Lung microvascular endothelial cell (primary cell): ENCODE results near the gene C4orf54. TPM values are rescaled to one million over a fixed set of nuclear protein-coding genes. Genes with fewer than 3 reads are reported as not detected.
A peak's percentile ranks its signal among the peaks of the same experiment; 100 is the strongest.

Experiments
- DNase-seq, 2 donors: peaks; one replicate each; pipeline versions ENCODE4 v3.0.0 to v3.0.0-alpha.2; 2010; ENCODE audit warnings: low read depth in 2 of 2
- total RNA-seq: library from RNA; depleted of rRNA; stranded (reverse); fragments of >200 nt; gene quantifications from 2 replicates; pipeline ENCODE4 v1.2.1, GENCODE V29; 2014

The C4orf54 gene
- total RNA-seq, 1 donor from 2014 or later: not detected

DNA sequence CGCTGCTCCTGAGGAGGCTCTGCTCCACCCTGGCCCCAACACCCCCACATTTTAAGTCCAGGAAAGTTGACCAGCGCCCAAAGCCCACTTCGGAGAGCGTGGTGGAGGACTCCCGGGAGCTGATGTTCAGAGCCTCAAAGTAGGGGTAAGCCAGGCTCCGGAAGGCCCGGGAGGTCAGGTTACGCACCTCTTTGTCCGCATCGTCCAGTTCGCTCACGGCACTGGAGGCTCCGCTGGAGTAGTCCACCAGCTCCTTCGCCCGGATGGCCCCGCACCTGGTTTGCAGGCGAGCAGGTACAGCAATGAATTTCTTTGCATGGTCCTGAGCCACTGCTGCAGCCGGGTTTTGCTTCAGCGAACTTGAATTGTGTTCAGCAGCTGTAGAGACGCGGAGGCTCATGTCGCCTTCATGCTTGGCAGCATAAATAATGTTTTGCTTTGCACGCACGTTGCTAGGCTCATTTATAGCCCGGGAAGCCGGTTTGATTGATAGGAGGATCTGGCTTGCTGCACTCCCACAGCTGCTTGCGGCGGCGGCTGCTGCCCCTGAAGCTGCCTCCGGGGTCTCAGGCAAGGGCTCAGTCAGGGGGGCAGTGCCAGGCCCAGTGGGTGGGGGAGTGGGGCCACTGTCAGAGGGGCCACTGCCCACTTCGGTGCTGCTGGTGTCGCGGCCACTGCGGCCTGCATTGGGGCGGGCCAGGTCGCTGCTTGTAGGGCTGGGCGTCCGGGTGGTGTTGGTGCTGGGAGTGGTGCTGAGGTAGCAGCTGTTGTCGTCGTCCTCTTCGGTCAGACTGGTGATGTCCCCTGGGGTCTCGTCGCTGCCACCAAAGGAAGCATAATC, 4.8 kb downstream of the C4orf54 start:
- DNase-seq: no peak

DNA sequence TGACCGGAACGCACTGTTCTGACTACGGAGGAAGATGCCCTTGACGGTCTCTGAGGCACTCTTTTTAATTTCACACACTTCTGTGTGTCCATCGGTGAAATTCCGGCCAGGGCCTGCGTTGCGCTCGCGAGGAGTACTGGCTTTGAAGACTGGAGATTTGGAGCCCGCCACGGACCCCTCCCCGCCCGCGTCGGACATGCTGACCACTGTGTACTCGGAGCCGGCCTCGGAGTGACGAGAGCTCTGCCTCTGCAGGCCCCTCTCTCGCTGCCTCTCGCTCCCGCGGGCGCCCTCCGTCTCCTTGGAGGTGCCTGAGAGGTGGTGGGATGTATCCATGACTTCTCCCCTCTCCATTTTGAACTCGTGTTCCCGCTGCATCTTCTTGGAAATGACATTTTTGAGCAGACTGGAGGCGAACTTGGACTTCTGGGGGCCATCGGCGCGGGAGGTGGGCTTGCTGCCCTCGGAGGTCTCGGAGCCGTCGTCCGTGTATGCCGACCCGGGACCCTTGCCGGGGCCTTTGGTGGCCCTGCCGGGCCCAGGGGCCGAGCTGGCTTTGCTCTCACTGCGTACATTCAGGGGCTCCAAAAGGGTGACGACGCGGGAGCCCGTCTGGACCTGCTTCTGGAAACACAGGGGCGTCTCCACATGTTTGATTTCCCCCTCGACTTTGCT, 5.7 kb downstream of the C4orf54 start:
- DNase-seq: no peak

DNA sequence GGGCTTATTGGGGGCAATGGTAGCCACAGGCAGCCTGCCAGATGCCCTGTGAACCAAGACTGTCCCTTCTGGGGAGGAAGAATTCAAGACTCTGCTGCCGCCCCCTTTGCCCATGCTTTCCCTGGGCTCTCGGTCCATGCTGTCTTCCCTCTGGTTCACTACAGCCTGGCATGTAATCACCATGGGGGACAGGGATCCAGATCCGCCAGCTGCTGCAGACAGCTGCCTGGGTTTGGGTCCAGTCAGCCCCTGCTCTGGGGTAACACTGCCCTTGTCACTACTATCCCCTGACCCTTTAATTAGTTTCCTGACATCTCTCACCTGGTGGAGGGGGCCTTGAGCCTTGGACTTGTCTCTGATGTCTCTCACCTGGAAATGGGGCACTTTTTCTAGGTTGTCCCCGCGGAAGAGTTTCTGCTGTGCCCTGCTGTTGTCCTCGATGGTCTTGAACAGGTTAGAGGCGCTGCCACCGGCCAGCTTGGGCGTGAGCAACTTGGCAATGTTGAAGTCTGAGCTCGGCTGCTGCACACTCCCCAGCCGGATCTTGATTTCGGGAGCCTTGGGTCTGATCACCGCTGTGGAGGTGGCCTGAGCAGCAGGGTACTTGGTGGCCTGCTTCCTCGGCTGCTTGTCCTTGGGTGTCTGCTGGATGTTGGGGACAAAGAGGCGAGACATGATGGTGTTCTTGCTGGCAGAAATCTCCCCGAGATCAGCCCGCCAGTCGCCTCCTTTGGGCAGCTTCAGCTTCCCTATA, 6.4 kb downstream of the C4orf54 start:
- no peak for DNase-seq

GRCh38 chr4:99649778-99650177, 7.8 kb downstream of the C4orf54 start:
- DNase-seq: no peak

GRCh38 chr4:99649208-99649607, 8.4 kb downstream of the C4orf54 start:
- no peak for DNase-seq

DNA sequence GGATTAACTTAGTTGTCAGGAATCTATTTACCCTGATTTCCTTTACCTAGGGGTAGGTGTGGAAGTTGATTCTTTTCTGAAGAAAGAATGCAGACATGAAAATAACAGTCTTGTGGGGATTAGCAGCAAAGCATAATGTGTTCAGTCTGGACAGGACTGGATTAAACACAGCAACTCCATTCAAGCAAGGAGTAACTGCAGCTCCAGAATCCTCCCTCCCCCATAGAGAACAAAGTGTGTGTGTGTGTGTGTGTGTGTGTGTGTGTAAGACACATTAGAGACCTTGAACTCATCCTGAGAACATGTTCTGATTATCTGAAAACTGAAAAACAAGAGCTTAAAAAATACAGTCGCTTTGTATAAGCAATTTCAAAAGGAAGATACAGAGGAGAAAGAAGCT, 9.3 kb downstream of the C4orf54 start:
- no peak for DNase-seq

GRCh38 chr4:99647071-99647470, 10.6 kb downstream of the C4orf54 start:
- no peak for DNase-seq

DNA sequence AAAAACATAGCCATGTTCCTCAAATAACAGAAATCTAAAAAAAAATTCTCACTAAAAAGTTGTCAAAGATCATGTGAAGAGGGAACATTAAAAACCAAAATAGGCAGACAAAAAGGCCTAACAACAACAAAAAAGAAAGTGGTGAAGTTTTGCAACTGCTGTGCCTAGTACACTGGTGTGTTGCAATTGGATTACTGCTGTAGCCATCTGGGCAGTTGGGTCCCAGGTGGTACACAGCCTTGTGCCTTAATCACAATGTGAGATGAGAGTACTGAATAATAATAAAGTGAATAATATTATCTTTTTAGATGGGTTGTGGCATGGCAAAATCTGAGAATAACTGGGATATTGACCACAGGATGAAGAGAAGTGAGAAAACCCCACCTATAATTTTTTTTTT, 12.0 kb downstream of the C4orf54 start:
- no peak for DNase-seq

GRCh38 chr4:99645036-99645435, 12.6 kb downstream of the C4orf54 start:
- no peak for DNase-seq

DNA sequence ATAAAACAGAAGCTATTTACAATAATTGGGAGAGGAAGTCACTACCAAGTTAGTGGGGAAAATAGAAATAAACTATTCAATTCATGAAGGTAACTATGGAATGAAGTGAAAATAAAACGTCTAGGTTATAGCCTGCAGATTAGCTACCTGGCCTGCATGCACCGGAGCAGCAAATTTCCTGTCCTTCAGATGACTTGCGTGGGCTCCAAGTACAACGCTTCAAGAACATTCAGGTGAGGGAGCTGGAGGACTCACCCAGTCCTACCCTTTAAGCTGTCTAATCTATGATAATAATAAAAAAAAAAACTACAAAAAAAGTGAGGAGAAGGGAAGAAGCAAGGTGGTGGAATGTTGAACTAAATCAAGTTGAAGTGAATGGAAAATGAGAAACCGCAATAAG, 13.2 kb downstream of the C4orf54 start:
- DNase-seq: no peak

DNA sequence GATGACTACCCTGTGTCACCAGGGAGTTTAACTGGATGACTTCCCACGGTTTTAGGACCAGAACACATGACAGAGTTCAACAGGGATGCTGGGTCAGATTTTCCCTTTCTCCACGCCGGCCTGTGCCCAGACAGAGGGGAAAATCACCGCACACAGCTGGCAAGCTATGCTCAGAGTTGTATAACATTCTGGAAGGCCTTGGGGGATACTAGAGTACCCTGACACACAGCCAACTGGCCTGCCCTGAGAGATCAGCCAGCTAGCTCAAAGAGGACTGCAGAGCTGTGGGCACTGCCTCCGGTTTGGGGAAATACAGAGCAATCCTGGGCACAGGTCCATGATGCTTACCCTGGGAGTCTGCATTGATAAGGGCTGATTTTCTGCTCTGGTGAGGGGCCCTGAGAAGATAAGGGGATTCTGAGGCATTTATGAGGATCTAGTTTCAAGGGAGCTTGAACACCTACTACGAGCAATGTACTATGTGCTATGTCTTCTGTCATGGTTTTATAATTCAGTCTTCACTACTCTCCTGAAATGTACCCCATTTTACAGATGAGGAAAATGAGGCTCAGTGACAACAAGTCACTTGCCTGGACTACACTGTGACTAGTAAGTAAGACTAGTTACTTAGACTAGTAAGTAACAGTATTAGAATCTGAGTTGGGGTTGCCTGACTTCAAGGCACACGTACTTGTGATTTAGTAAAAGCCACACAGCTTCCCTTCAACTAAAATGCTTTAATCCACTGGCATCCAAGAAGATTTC, 14.7 kb downstream of the C4orf54 start:
- peak in 1 of 2 donors; percentile 48 for DNase-seq

- peak; percentile 12 to 53 for DNase-seq
These were observed 17.0 kb downstream of the C4orf54 start for GRCh38 chr4:99640676-99641075.

- DNase-seq: no peak
These were observed 20.5 kb downstream of the C4orf54 start for GRCh38 chr4:99637174-99637573.

DNA sequence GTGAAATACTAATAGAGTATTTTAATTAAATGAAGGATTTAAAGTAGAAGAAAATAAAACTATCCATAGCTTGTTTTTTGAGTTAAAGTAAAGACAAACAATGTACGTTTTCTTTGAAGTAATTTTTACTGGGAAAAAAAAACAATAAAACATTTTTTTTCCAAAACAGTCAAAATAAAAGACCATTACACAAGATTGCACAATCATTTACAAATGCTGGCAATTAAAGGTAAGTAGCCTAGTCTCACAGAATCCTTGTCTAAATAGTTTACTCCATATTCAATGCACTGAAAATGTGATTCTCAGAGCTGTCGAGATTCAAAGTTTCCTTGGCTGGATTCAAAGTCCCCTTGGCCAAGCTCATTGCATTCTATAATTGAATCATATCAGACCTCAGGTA, 21.2 kb downstream of the C4orf54 start:
- DNase-seq: no peak

DNA sequence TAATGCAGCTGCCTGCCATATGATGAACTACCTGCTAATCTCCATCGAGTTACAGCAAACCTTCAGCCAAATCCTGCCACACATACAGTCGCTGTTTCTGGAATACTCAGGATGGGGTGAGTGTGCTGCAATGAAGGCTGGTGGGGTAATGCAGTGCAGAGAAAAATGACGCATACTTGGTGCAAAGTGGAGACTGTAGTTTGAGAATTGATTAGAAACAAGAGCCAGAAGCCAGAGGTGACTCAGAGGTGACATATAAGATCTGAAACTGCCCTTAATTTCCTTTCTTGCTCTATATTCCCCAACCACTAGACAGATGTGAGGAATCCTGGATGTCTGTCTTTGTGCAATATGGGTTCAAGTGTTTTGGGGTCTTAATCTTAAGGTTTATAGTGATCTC, 22.0 kb downstream of the C4orf54 start:
- no peak for DNase-seq

GRCh38 chr4:99634742-99635360, 22.8 kb downstream of the C4orf54 start:
- DNase-seq: no peak

DNA sequence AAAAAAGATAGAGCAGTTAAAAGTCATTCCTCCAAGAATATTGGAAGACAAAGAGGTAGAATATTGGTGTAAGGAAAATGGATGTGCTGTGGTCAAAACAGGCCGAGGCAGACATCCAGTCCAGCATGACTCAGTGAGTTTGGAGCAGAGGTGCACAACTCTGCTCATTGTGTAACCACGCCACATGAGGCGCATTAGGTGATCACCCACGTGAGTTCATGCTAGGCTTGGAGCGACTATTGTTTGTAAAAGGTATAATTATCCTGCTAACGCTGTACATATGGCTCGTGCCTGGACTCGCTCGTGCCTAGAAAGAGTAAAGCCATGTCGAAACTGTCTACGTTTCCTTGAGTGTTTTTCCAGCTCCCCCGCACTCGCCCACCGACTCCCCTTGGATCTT, 23.9 kb downstream of the C4orf54 start:
- DNase-seq: no peak

- no peak for DNase-seq
These were observed 26.7 kb downstream of the C4orf54 start for GRCh38 chr4:99630857-99631360.

GRCh38 chr4:99629962-99630554, 27.6 kb downstream of the C4orf54 start:
- DNase-seq: no peak

DNA sequence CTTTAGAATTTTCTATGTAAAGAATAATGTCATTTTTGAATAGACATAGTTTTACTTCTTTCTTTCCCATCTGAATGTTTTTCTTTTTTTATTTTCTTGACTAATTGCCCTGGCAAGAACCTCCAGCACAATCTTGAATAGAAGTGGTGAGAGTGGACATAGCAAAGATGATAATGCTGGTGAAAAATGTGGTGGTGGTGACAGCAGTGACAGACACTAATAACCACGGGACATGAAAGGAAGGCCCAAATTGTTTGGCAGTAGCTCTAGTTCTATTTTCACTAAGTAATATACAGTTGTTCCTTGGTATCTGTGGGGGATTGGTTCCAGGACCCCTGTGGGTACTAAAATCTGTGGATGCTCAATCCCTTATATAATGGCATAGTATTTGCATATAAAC, 29.6 kb downstream of the C4orf54 start:
- no peak for DNase-seq

DNA sequence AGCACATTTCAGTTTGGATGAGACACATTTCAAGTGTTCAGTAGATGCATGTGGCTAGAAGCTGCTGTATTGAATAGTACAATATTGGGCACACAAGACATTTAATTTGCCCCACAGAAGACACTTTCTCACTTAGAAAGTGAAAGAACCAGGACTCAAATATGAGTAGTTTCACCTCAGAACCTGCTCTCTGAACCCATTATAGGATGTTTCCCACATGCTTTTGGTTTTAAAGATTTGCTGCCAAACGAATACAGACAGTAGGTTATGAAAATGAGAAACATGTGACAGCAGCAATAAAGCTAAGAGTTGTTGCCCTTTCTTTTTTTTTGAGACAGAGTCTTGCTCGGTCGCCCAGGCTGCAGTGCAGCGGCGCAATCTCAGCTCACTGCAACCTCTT, 32.3 kb downstream of the C4orf54 start:
- no peak for DNase-seq
